ENCODE results near the gene CCDC71. TPM values are rescaled to one million over a fixed set of nuclear protein-coding genes. Genes with fewer than 3 reads are reported as not detected.

CCDC71 gene
- total RNA-seq, 4 donors from 2014 or later: 35.2 to 63.7 (median 58.5) TPM

DNA sequence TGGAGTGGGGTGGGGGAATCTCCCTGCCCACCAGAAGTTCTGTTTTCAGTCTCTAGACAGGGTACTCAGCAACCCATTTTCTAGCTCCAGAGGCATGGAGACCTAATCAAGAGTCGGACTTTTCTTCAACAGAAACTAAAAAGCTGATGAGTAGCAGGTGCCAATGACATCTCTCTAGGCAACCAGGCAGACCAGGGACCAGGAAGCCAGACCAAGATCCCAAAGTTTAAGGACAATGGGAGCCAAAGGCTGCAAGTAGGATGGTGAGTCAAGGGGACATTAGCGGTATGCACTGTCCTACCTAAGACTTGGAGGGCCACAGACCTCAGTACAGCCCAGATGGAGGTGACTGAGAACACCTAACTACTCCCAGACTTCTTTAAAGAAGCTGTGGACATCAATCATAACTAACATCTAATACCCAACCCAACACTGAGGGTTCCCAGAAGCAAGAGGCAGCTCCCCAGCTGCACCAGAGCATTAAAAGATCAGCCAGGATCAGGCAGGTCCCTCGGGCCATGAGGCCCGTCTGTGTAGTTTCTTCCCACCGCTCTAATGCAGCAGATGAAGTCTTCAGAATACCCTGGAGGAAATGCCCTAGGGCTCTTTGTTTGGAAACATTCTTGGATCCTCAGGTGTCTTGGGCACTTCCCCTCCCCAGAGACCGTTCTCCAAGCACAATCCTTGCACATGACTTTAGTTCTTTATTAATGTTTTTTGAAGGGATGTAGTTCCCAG, 979 bp downstream of the CCDC71 start:
- intact Hi-C loops (cut with DNase I): no loop called here

DNA sequence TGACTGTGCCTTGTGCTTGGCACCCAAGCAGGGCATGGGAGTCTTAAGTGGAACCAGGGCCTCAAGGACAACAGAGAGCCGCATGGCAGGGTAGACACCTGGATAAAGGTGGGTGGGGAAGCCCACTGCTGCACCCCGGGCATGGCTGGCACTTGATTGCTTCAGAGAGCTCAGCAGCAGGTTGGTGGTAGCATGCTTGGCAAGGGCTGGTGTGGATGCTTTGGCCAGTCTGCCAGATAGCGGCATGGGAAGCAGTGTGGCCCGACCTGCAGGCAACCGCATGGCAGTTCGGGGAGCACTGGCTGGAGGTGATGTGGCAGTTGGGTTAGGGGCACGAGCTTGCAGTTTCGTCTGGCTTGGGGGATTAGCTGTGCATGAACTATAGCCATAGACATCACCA, 2.5 kb downstream of the CCDC71 start:
- intact Hi-C loops (cut with DNase I): no loop called here
- no peak for DNase-seq
- no peak for TF ChIP-seq POLR2A (IDR thresholded peaks at IDR 0.05)
- TF ChIP-seq, protein P1, sequence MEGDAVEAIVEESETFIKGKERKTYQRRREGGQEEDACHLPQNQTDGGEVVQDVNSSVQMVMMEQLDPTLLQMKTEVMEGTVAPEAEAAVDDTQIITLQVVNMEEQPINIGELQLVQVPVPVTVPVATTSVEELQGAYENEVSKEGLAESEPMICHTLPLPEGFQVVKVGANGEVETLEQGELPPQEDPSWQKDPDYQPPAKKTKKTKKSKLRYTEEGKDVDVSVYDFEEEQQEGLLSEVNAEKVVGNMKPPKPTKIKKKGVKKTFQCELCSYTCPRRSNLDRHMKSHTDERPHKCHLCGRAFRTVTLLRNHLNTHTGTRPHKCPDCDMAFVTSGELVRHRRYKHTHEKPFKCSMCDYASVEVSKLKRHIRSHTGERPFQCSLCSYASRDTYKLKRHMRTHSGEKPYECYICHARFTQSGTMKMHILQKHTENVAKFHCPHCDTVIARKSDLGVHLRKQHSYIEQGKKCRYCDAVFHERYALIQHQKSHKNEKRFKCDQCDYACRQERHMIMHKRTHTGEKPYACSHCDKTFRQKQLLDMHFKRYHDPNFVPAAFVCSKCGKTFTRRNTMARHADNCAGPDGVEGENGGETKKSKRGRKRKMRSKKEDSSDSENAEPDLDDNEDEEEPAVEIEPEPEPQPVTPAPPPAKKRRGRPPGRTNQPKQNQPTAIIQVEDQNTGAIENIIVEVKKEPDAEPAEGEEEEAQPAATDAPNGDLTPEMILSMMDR (IDR thresholded peaks at IDR 0.05): no peak
- Histone ChIP-seq H3K36me3 (peaks cover 12% of the 10 kb centered on the region in 2 donors), H3K9me3 (no peaks in the 10 kb centered on the region), H3K4me3 (replicated peaks in 1 of 3) (no peak overlapping the region), H3K27me3 (no peaks in the 10 kb centered on the region), H3K27ac (no peak overlapping the region), H3K4me1 (peaks cover 22 to 25% of the 10 kb centered on the region in 2 donors)
- WGBS, 2 donors: 91 to 95% methylated on average over 7 to 8 of the region's 8 CpGs

More for the DNA sequence above, 979 bp downstream of the CCDC71 start:
- peaks cover 13 to 16% of the 10 kb centered on the region in 2 donors for H3K4me1 ChIP-seq
- peaks cover 12% of the 10 kb centered on the region in 2 donors for H3K36me3 ChIP-seq
- H3K9me3 ChIP-seq: no peaks in the 10 kb centered on the region
- DNase-seq: no peak
- peak overlapping the region; percentile 75 to 95 (median 88) for H3K4me3 ChIP-seq (replicated peaks in 1 of 3)
- no peaks in the 10 kb centered on the region for H3K27me3 ChIP-seq
- TF ChIP-seq POLR2A (IDR thresholded peaks at IDR 0.05): no peak
- TF ChIP-seq, protein P1 (IDR thresholded peaks at IDR 0.05): no peak
- peak overlapping the region; percentile 89 to 96 (median 90) for H3K27ac ChIP-seq
- WGBS, 2 donors: 37 to 43% methylated on average over 6 of the region's 6 CpGs

DNA sequence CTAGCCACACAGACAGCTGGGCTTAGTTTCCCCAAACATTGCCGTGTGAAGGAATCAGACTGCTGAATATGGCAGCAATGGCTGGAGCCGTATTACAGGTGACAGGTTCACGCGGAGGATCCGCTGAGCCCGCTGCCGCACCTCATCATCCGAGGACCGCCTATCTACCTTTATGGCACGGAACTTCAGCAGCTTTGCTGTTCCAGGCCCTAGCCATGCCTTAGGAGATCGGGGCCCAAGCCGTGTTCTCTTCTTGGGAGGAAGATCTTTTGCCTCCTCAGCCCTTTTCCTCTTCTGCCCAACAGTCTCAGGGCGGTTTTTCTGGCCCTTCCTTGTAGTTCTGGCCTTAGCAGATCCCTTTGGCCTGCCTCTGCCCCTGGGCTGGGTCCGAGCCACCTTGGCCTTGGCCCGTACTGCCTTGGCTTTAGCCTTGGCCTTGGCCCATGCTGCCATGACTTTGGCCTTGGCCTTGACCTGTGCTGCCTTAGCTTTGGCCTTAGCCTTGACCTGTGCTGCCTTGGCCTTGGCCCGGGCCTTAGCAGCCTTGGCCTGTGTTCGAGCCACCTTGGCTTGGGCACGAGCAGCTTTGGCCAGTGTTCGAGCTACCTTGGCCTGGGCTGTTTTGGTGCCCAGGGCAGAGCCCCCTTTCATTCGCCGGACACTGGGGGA, 3.2 kb downstream of the CCDC71 start:
- no peak for DNase-seq
- H3K4me1 ChIP-seq: peaks cover 27 to 32% of the 10 kb centered on the region in 2 donors
- H3K9me3 ChIP-seq: no peaks in the 10 kb centered on the region
- TF ChIP-seq POLR2A (IDR thresholded peaks at IDR 0.05): no peak
- TF ChIP-seq, protein P1 (IDR thresholded peaks at IDR 0.05): no peak
- H3K36me3 ChIP-seq: peaks cover 12% of the 10 kb centered on the region in 2 donors
- H3K4me3 ChIP-seq (replicated peaks in 1 of 3): no peak overlapping the region
- H3K27me3 ChIP-seq: no peaks in the 10 kb centered on the region
- 94 to 95% methylated on average over 18 to 21 of the region's 21 CpGs for WGBS, 2 donors
- H3K27ac ChIP-seq: no peak overlapping the region
- intact Hi-C loops (cut with DNase I): no loop called here

DNA sequence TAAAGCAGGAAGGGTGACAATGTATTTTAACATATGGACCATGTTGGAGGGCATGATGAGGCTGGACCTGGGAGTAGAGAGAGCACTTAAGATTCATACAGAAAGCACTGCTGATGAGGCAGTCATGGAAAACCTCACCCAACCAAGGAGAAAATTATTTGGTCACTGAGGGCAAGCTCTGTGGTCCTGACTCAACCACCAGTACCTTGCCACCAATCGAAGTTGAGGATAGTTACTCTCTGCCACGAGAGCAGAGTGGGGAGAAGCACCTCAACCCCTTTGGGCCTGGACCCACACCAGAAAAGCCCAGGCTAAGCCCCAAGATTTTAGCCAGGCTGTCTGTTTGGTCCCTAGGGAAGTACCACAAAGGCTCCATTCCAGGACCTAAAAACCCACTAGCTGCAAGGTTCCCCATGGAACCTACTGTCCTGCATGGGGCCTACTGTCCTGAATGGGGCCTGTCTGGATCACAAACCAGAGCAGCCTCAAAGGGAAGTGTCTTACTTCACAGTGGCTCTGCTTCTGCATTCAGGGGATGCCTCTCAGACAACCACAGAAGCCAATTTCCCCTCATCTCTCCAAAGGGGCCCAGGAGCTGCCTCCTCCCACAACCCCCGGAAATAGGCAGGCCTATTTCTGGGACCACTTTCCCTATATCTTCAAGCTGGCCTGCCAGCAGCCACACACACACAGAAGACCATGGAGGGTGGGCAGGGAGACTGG, 4.2 kb downstream of the CCDC71 start:
- H3K9me3 ChIP-seq: no peaks in the 10 kb centered on the region
- no peak for DNase-seq
- H3K4me3 ChIP-seq (replicated peaks in 1 of 3): no peak overlapping the region
- peaks cover 27 to 34% of the 10 kb centered on the region in 2 donors for H3K4me1 ChIP-seq
- WGBS, 2 donors: 85 to 88% methylated on average over 2 to 3 of the region's 3 CpGs
- intact Hi-C loops (cut with DNase I): no loop called here
- H3K27me3 ChIP-seq: no peaks in the 10 kb centered on the region
- no peak overlapping the region for H3K27ac ChIP-seq
- TF ChIP-seq, protein P1 (IDR thresholded peaks at IDR 0.05): no peak
- TF ChIP-seq POLR2A (IDR thresholded peaks at IDR 0.05): no peak
- H3K36me3 ChIP-seq: peaks cover 12% of the 10 kb centered on the region in 2 donors
